HepG2 (cell line): ENCODE measurements around the gene HDGFL2. TPM values are rescaled to one million over a fixed set of nuclear protein-coding genes. Genes with fewer than 3 reads are reported as not detected.
A peak's percentile ranks its signal among the peaks of the same experiment; 100 is the strongest.

Experiments
- ATM ChIP-seq: fragments of 450-650 bp; IDR thresholded peaks from 2 replicates; pipeline ENCODE4 v1.7.1; 2017; ENCODE audit warnings: mild to moderate bottlenecking, borderline replicate concordance
- ATRX ChIP-seq: sonication (generic); formaldehyde crosslinking; IDR thresholded peaks from 2 replicates; pipeline ENCODE4 v1.4.0; 2020; ENCODE audit warnings: missing genetic modification reagents, borderline replicate concordance
- BCL6 ChIP-seq: IDR thresholded peaks from 2 replicates; pipeline ENCODE4 v1.6.1; 2016; ENCODE audit warnings: missing genetic modification reagents, missing compliant biosample characterization
- CREB1 ChIP-seq, 2 experiments: fragments of 450-650 bp in 1 of 2; IDR thresholded peaks; 2 replicates each; pipeline ENCODE4 v1.6.1; 2016 to 2017; ENCODE audit warnings: control low read depth in 1 of 2, mild to moderate bottlenecking in 1 of 2, missing compliant biosample characterization in 1 of 2, missing genetic modification characterization in 1 of 2
- ELF3 ChIP-seq: IDR thresholded peaks from 2 replicates; pipeline ENCODE4 v1.6.1; 2016; ENCODE audit warnings: missing genetic modification reagents, missing compliant biosample characterization
- ESRRA ChIP-seq: sonication (generic); formaldehyde crosslinking; IDR thresholded peaks from 2 replicates; pipeline ENCODE4 v1.5.1; 2020; ENCODE audit warnings: mild to moderate bottlenecking, low read depth, missing genetic modification reagents
- GLI4 ChIP-seq: sonication (generic); formaldehyde crosslinking; IDR thresholded peaks from 2 replicates; pipeline ENCODE4 v1.5.1; 2020; ENCODE audit warnings: missing genetic modification reagents, mild to moderate bottlenecking, moderate library complexity, borderline replicate concordance
- KAT7 ChIP-seq: IDR thresholded peaks from 2 replicates; pipeline ENCODE4 v1.6.1; 2018; ENCODE audit warnings: borderline replicate concordance, missing compliant biosample characterization
- KMT2B ChIP-seq: IDR thresholded peaks from 2 replicates; pipeline ENCODE4 v1.6.1; 2016; ENCODE audit warnings: missing genetic modification reagents, missing compliant biosample characterization
- NFKBIZ ChIP-seq: IDR thresholded peaks from 2 replicates; pipeline ENCODE4 v1.6.1; 2018; ENCODE audit warnings: missing genetic modification reagents, missing compliant biosample characterization
- NONO ChIP-seq, 2 experiments: fragments of 450-650 bp in 1 of 2; sonication (generic) in 1 of 2; formaldehyde crosslinking in 1 of 2; IDR thresholded peaks in 1 of 2; conservative IDR thresholded peaks in 1 of 2; 2 replicates each; pipeline versions ENCODE4 v1.6.1 to v1.8.0; 2017 to 2022; ENCODE audit warnings: mild to moderate bottlenecking in 1 of 2, missing genetic modification reagents in 1 of 2, moderate library complexity in 1 of 2
- STAT5B ChIP-seq: sonication (generic); formaldehyde crosslinking; IDR thresholded peaks from 2 replicates; pipeline ENCODE4 v1.4.0; 2020; ENCODE audit warnings: missing genetic modification reagents
- TAF1 ChIP-seq: sonication (generic); formaldehyde crosslinking; IDR thresholded peaks from 2 replicates; pipeline ENCODE4 v1.4.0; 2020; ENCODE audit warnings: missing genetic modification reagents
- THAP9 ChIP-seq: sonication (generic); formaldehyde crosslinking; IDR thresholded peaks from 2 replicates; pipeline ENCODE4; 2020; ENCODE audit warnings: missing genetic modification reagents, mild to moderate bottlenecking, borderline replicate concordance
- ZKSCAN1 ChIP-seq: fragments of 150-350 bp; IDR thresholded peaks from 2 replicates; pipeline ENCODE4 v1.6.1; 2014; ENCODE audit warnings: low read length
- ZNF549 ChIP-seq: sonication (generic); formaldehyde crosslinking; IDR thresholded peaks from 2 replicates; pipeline ENCODE4 v1.5.0; 2020; ENCODE audit warnings: missing genetic modification reagents
- ZNF720 ChIP-seq: sonication (generic); formaldehyde crosslinking; IDR thresholded peaks from 2 replicates; pipeline ENCODE4 v1.4.0; 2020; ENCODE audit warnings: missing genetic modification reagents
- ZNF768 ChIP-seq: sonication (generic); formaldehyde crosslinking; IDR thresholded peaks from 2 replicates; pipeline ENCODE4 v1.4.0; 2020; ENCODE audit warnings: missing genetic modification reagents
- ZSCAN29 ChIP-seq: sonication (generic); formaldehyde crosslinking; conservative IDR thresholded peaks from 2 replicates; pipeline ENCODE4 v1.4.0; 2020; ENCODE audit warnings: mild to moderate bottlenecking, missing genetic modification reagents
- polyA plus RNA-seq, 8 experiments: library from polyadenylated mRNA; depleted of rRNA in 3 of 8; stranded (reverse) in 7 of 8; unstranded in 1 of 8; fragments of >200 nt; fragmentation: Illumina TruSeq in 4 of 8; extraction: Trizol in 4 of 8; gene quantifications; 2 replicates each; pipeline versions ENCODE4 v1.2.1 to v1.2.3, GENCODE V29; 2011 to 2016; ENCODE audit warnings: low read depth in 4 of 8, missing spikeins in 1 of 8, mixed read lengths in 1 of 8; ENCODE audit not compliant: insufficient read depth in 1 of 8
- total RNA-seq, 5 experiments: library from RNA; depleted of rRNA; stranded (reverse); fragments of >200 nt; fragmentation: Illumina TruSeq; extraction: Trizol; gene quantifications; 2 replicates each; pipeline ENCODE4 v1.2.3, GENCODE V29; 2016; ENCODE audit warnings: low read depth in 1 of 5
- TF ChIP-seq, protein P1 (sequence below): sonication (generic); formaldehyde crosslinking; IDR thresholded peaks from 2 replicates; pipeline ENCODE4 v1.9.0; 2021; ENCODE audit warnings: missing genetic modification reagents, mild to moderate bottlenecking, borderline replicate concordance
- TF ChIP-seq, protein P2 (sequence below): IDR thresholded peaks from 2 replicates; pipeline ENCODE4 v1.6.1; 2016

Gene HDGFL2
- total and polyA plus RNA-seq, 2 of the 13 experiments (the other 11 are each of a cell fraction or from before 2014, with no cell fraction given), result 20.0 to 51.1 TPM

- TF ChIP-seq NONO (IDR thresholded peaks at IDR 0.05), result no peak
- peak; percentile 33; the same call in 1 of the 2 replicates for TF ChIP-seq NONO (CRISPR knock-in tag; conservative IDR thresholded peaks at IDR 0.05)
- TF ChIP-seq KAT7 (CRISPR knock-in tag), result no peak
- no peak for TF ChIP-seq ZNF549
- TF ChIP-seq ELF3 (CRISPR knock-in tag), result peak; percentile 38; the same call in 1 of the 2 replicates
- TF ChIP-seq, protein P1, sequence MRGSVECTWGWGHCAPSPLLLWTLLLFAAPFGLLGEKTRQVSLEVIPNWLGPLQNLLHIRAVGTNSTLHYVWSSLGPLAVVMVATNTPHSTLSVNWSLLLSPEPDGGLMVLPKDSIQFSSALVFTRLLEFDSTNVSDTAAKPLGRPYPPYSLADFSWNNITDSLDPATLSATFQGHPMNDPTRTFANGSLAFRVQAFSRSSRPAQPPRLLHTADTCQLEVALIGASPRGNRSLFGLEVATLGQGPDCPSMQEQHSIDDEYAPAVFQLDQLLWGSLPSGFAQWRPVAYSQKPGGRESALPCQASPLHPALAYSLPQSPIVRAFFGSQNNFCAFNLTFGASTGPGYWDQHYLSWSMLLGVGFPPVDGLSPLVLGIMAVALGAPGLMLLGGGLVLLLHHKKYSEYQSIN (CRISPR knock-in tag), result no peak
- no peak for TF ChIP-seq ATM
- TF ChIP-seq STAT5B, result no peak
- no peak for TF ChIP-seq TAF1
- TF ChIP-seq ESRRA (CRISPR knock-in tag), result no peak
- no peak for TF ChIP-seq ZNF720 (CRISPR knock-in tag)
- TF ChIP-seq ZSCAN29 (CRISPR knock-in tag), result no peak
- TF ChIP-seq ZNF768 (CRISPR knock-in tag), result no peak
- peak; percentile 51 for TF ChIP-seq BCL6
- TF ChIP-seq CREB1 (IDR thresholded peaks at IDR 0.05), result no peak
- no peak for TF ChIP-seq CREB1 (CRISPR knock-in tag; IDR thresholded peaks at IDR 0.05)
- TF ChIP-seq KMT2B (CRISPR knock-in tag), result 0 out of 2 replicates have a peak, but pooled peaks have one; percentile 22
- no peak for TF ChIP-seq THAP9
- no peak for TF ChIP-seq GLI4
- TF ChIP-seq, protein P2, sequence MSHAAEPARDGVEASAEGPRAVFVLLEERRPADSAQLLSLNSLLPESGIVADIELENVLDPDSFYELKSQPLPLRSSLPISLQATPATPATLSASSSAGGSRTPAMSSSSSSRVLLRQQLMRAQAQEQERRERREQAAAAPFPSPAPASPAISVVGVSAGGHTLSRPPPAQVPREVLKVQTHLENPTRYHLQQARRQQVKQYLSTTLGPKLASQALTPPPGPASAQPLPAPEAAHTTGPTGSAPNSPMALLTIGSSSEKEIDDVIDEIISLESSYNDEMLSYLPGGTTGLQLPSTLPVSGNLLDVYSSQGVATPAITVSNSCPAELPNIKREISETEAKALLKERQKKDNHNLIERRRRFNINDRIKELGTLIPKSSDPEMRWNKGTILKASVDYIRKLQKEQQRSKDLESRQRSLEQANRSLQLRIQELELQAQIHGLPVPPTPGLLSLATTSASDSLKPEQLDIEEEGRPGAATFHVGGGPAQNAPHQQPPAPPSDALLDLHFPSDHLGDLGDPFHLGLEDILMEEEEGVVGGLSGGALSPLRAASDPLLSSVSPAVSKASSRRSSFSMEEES (CRISPR knock-in tag), result 0 out of 2 replicates have a peak, but pooled peaks have one; percentile 31
- TF ChIP-seq ATRX, result no peak
- no peak; the same call in 1 of the 2 replicates for TF ChIP-seq NFKBIZ (CRISPR knock-in tag)
- no peak for TF ChIP-seq ZKSCAN1
Observed at GRCh38 chr19:4521170-4521887, 49.2 kb downstream of the HDGFL2 start (continued).
